Epithelial cell of proximal tubule (primary cell): Measurements from ENCODE around the gene ZFYVE28. TPM values are rescaled to one million over a fixed set of nuclear protein-coding genes. Genes with fewer than 3 reads are reported as not detected.

Source experiments
- DNase-seq: peaks from one replicate; pipeline ENCODE4 v3.0.0-alpha.2; 2011; ENCODE audit warnings: low read depth
- H3K4me3 ChIP-seq: 2 replicates; pipeline ENCODE4 v1.5.1; 2011; ENCODE audit warnings: low read depth, mild to moderate bottlenecking, low read length
- total RNA-seq: library from RNA; depleted of rRNA; stranded (reverse); fragments of >200 nt; gene quantifications from 2 replicates; pipeline ENCODE4 v1.2.3, GENCODE V29; 2015
- TF ChIP-seq, protein P1 (sequence below): conservative IDR thresholded peaks from 2 replicates; pipeline ENCODE4 v1.5.1; 2012; ENCODE audit warnings: low read depth, mild to moderate bottlenecking, low read length

Gene ZFYVE28
- total RNA-seq, 1 donor from 2014 or later, result 0.58 TPM

DNA sequence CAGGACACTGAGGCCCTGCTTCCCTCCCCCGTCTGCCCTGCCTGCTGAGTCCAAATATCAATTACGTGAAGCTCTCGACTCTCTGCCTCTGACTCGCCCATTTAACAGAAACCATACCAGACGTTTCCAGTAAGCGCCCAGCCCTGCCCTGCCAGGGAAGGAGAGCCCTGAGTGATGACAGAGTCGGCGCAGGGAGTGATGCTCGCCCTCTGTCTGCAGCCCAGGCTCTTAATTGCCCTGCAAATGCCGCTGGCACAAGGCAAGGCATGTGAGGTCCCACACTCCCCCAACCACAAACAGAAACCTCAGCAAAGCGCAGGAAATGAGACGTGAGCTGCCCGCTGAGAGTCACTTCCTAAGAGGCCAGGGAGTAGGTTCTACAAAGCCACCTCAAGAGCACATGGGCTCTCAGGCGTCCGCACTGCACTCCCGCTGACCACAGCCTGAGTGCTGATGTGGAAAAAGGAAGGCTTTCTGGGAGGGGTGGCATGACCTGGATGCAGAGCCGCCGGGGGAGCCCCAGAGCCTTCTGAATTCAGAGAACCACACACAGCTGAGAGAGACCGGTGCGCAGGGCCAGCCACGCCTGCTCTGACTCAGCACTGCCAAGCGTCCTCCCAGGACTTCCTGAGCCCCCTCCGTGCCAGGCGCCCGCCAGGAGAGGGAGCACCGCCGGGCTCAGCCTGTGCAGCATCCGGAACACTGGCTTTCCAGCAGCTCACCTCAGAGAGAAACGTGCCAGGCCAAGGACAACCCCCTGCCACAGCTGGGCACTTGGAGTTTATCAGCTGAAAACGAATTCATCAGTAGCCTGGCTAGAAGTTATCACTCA lies 5.3 kb downstream of the ZFYVE28 start:
- TF ChIP-seq, protein P1, sequence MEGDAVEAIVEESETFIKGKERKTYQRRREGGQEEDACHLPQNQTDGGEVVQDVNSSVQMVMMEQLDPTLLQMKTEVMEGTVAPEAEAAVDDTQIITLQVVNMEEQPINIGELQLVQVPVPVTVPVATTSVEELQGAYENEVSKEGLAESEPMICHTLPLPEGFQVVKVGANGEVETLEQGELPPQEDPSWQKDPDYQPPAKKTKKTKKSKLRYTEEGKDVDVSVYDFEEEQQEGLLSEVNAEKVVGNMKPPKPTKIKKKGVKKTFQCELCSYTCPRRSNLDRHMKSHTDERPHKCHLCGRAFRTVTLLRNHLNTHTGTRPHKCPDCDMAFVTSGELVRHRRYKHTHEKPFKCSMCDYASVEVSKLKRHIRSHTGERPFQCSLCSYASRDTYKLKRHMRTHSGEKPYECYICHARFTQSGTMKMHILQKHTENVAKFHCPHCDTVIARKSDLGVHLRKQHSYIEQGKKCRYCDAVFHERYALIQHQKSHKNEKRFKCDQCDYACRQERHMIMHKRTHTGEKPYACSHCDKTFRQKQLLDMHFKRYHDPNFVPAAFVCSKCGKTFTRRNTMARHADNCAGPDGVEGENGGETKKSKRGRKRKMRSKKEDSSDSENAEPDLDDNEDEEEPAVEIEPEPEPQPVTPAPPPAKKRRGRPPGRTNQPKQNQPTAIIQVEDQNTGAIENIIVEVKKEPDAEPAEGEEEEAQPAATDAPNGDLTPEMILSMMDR, result peak; percentile 67

DNA sequence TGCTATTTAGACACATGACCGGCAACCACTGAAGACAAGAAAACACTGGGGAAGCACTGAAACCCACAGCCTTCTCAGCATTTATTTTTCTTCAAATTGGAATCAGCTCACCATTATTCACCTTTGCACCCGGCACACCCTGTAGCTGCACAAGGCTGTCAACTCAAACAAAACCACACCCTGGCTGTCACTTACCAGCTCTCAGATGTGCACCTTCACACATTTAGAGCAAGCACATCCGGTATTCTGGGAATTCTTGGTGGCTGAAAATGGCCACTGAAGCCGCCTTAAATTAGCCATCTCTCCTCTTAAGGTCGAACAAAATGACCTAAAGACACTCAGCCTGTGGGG lies 5.9 kb downstream of the ZFYVE28 start:
- TF ChIP-seq, protein P1, result no peak
- DNase-seq, result no peak
- peak overlapping the region; percentile 54 for H3K4me3 ChIP-seq

More for the DNA sequence above, 5.3 kb downstream of the ZFYVE28 start:
- peak overlapping the region; percentile 54 for H3K4me3 ChIP-seq
- peak; percentile 82 for DNase-seq

DNA sequence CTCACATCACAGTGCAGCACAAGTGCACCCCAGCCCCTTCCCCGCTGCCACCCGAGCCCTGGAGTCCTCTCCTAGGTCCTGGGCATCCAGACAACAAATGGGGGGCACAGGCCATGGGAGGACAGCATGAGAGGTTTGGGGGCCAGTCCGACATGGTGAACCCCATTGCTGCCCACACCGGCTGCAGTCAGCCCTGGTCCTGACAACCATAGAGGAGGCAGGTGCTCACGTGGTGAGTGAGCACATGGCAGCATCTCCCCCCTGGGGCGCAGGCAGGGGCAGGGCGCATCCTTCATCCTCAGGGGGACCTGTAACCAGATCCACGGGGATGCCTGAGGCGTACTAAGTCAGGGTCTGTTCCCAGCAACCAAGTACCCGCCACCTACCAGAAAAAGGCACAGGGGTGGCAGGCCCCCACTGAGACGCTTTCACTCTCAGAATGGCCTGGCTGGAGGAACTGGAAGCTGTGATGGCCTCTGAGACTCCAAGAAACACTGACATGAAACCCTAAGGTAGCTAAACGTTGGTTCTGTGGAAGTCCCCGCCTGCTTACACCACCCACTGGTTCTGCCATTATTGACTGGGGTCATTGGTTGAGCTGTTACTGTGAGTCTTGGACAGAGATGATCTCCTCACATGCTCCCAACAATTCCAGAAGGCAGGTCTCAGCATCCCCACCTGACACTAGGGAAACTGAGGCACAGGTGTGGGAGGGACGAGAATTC lies 6.5 kb downstream of the ZFYVE28 start:
- peak overlapping the region; percentile 54 for H3K4me3 ChIP-seq
- TF ChIP-seq, protein P1, result no peak
- DNase-seq, result no peak

DNA sequence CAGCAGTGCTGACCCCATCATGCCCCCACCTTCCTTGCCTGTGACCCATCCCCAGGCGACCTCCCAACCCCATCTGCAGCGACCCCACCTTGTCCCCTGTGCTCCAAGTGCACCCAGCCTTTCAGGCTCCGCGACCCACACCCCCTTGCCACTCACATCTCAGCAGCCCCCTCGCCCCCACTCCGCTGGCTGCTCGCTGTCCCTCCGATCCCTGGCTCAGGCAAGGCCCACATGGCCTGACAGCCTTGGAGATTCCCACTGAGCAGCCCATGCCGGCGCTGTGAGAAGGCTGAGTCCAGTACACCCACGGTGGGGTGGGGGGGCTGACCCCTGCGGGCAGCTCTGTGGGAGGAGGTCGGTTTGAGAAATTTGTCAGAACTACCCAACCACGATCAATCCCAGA lies 9.1 kb downstream of the ZFYVE28 start:
- TF ChIP-seq, protein P1, result no peak
- DNase-seq, result no peak
- H3K4me3 ChIP-seq, result no peak overlapping the region

DNA sequence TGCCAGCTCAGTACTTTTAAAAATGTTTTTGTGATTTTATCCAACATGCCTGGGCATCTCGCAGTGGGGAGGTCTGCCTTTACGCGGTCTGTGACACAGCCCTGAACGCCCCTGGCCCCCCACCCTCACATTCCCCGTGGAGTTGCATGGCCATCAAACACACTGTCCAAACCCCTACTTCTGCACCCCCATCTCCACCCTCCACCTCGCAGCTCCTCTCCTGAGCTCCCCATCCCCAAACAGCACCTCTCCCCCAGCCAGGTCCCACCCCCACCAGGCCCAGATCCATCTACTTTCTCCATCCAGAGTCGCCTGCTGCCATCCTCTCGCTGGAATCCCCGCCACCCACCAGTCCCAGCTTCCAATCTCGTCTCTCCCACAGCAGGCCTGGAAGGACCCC lies 9.5 kb downstream of the ZFYVE28 start:
- TF ChIP-seq, protein P1, result no peak
- DNase-seq, result no peak
- H3K4me3 ChIP-seq, result no peak overlapping the region

DNA sequence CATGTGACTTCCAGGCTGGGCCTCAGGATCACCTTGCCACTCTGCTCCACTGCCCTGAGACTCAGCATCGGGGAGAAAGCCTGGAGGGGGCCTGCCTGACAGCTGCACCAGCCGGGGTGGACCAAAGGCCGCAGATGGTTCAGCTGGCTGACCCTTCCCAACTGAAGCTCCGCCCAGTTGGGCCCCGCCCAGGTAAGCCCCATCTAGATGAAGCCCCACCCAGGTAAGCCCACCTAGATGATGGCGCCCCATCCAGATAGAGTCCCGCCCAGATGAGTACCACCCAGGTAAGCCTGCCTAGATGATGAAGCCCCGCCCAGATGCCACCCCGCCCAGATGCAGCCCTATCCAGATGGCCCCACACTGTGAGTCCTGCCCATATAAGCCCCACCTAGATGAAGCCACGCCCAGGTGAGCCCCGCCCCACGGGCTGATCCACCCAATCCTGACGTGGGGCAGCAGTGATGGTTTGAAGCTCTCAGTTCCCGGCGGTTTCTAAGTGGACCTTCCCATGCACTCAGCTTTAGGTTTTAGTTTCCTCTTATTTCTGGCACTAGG lies 10.0 kb downstream of the ZFYVE28 start:
- TF ChIP-seq, protein P1, result no peak
- H3K4me3 ChIP-seq, result no peak overlapping the region
- no peak for DNase-seq
